GM19468 (cell line): ENCODE results near the gene HDAC8.
"Not testable (repeated sequence)": the region's sequence is repeated elsewhere in the genome, so short reads cannot be mapped to it uniquely, and the experiment has no call there.

Source experiments
- ATAC-seq: cut with Tn5 transposase; IDR thresholded peaks from one replicate; pipeline ENCODE4 v1.9.1; 2021; ENCODE audit warnings: mild to moderate bottlenecking, moderate library complexity, moderate number of reproducible peaks; ENCODE audit not compliant: unreplicated experiment; ENCODE audit errors: extremely low read depth

The HDAC8 gene

DNA sequence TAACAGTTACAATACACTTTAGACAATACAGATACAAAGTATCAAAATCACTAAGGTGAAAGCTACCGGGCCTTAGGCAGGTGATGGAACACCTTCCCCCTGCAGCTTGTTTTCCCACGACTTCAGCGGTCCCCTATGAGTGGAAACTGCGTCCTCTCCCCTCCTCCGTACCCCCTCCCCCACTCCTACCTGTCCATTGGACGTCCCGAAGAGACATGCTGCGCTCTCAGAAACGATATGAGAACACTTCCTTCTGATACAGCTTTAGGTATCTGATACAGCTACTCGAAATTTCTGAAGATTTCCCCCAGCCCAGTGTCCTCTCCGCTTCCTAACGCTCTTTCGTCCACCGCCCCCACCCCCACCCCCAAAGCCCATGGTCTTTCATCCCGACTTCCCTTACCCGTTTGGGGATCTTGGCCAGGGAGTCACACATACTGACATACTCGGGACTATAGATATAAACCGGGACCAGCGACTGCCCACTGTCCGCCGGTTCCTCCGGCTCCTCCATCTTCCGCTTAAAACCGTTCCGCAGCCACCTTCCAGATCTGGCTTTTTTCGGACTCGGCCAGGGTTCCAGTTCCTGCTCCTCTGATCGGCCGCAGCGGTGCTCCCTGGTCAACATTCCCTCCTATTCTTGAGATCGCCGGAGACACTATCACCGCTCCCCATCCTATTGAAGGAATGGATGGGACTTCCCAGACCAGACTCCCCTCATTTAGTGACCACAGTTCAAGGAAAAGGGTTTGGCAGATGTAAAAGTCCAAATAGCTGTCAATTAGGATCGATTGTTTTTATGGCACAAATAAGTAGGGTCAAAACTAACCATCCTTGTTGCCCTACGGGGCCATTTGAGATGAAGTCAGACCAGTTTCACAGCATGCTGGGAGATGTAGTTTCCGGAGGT lies at the start of gene HDAC8:
HDAC8 (minus strand) TSS at position 596 of the 910 bp plus-strand sequence; CDS start at position 514, 82 bp downstream.
- ATAC-seq: peak; percentile 55

DNA sequence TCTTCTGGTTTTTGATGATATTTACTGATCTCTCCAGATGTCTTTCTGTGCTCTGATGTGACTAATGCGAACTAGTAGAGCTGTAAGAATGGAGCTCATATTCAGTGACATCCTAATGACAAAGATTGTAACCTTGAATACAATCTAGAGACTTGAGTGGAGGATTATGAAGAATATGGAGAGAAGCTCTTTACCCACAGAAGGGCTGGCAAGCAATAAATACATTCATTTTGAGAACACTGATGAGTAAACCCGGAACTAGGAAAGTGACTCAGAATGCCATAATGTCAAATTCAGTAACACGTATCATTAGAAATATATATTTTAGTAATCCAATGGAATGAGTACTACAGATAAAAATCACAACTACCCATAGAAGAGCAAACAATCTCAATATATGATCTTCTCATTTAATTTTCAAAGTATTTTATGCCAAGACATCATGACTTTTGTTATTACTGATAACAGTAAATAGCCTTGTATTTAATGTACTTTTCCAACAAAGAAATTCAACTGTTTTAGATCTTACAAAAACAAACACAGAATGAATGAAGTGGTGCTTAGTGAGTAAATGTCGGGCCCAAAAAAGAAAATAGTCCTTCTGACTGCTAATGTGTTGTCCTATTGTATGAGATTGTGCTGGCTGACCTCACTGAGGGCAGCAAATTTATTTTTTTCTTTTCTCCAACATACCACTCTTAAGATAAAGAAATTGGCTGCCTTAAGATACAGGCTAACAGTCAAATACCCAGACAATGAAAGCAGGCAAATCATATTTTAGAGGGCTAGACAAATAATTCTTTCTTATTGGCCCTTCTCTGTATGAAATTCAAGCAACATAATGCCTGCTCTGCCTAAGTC lies 49.2 kb upstream of the HDAC8 start:
- ATAC-seq: peak; percentile 65

DNA sequence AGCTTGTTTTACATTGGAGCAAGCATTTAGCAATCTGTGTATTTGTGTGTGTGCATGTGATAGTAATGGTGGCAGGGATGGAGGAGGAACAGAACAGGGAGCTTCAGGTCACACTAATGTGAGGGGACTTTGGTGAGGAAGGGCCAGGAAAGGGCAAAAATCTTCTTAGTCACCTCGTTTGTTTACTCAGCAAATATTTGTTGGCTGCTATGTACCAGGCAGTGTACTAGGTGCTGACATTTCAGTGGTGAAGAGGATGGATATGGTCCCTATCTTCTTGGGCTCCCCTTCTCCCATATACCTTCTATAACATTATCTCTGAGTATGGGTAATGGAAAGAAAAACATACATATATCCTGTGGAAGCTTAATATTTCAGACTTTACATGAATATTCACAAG lies 48.5 kb upstream of the HDAC8 start:
- ATAC-seq: no peak

DNA sequence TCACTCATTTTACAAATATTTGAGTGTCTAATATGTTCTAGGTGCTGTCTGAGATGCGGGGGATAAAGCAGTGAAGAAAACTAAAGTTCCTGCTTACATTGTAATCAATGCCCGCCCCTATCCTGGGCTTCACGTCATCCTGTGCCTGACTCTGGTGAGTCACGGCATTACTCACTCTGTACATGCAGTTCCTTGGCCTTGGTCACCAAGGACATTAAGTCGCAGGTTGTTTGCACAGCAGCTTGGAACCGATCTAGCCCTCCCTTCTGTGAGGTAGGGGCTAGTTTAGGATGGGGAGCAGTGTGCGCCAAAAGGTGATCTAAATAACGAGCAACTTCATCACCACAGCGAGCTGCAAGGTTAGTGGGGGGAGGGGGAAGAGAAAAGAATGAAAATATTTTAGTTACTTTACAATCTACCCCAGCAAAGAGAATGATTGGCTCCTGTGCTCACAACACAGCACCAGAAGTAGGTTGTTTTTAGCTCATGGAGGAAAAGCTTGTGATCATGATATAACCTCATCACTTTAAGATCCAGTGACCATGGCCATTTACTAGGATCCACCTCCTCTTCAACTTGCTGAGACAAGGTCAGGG lies 48.0 kb upstream of the HDAC8 start:
- no peak for ATAC-seq

DNA sequence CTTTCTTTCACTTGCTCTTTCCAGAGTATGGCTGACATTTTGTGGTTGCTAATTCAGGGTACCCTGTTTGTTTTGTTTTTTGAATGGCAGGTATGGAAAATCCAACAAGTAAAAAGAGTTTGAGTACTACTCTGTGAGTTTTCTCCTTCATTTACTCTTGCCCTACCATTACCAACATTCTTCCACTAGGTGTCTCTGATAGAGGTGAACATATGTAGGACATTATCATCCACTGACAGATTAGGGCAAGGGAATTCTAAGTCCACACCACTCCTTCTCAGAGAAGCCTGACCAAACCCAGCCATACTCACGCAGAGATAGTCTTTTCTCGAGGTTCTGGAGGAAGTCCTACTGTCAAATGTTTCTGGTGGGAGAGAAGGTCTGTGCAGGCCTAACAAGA lies 36.7 kb upstream of the HDAC8 start:
- no peak for ATAC-seq

DNA sequence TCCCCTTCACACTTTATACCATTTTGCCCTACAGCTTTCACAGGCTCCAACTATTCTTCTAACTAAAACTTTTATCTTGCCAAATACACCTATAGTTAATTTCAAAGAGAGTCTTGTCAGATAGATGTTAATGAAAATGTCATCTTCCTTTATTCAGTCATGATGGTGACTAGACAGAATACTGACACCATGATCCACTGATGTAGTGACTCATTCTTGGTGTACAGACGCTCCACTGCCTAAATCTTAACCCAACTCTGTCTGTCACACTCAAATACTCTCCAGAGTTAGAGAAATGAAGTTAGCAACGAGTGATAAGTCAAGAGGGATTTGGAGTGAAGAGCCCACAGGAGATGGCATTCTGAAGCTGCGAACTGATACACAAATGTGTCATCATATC lies 32.1 kb upstream of the HDAC8 start:
- ATAC-seq: no peak

DNA sequence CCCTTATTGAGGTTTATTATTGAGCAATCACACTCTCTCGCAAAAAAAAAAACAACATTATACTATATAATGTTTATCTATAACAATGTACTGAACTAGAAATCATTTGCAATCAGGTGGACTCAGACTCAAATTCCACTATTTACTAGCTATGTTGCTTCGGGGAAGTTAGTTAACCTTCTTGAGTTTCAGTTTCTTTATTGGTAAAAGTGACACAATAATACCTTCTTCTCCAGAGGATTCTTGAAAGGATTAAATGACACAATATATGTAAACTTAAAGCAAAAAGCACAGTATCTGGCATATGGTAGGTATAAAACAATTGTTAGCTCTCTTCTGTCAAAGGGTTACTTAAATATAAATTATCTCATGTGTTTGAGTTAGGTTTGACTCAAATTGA lies 31.5 kb upstream of the HDAC8 start:
- no peak for ATAC-seq

DNA sequence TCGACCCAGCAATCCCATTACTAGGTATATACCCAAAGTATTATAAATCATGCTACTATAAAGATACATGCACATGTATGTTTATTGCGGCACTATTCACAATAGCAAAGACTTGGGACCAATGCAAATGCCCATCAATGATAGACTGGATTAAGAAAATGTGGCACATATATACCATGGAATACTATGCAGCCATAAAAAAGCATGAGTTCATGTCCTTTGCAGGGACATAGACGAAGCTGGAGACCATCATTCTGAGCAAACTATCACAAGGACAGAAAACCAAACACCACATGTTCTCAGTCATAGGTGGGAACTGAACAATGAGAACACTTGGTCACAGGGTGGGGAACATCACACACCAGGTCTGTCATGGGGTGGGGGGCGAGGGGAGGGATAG lies 18.4 kb upstream of the HDAC8 start:
- ATAC-seq: not testable (repeated sequence)

DNA sequence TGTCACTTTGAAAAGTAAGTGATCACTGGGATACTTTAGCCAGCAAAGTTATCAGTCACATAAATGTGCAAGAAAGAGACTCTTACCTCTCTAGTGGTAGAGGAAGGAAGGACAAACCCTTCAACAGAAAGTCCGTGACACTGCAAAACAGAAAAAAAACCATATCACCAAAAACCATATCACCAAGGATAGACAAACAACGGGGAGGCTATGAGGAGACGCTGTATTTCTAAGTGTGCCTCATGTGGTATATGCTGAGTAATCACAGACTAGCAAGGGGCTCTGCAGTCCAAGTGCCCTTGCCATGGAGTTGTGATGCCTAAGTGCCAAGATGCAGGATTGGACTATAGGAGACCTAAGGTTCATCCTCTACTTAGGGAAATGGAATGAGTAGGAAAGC lies 11.5 kb upstream of the HDAC8 start:
- ATAC-seq: no peak

DNA sequence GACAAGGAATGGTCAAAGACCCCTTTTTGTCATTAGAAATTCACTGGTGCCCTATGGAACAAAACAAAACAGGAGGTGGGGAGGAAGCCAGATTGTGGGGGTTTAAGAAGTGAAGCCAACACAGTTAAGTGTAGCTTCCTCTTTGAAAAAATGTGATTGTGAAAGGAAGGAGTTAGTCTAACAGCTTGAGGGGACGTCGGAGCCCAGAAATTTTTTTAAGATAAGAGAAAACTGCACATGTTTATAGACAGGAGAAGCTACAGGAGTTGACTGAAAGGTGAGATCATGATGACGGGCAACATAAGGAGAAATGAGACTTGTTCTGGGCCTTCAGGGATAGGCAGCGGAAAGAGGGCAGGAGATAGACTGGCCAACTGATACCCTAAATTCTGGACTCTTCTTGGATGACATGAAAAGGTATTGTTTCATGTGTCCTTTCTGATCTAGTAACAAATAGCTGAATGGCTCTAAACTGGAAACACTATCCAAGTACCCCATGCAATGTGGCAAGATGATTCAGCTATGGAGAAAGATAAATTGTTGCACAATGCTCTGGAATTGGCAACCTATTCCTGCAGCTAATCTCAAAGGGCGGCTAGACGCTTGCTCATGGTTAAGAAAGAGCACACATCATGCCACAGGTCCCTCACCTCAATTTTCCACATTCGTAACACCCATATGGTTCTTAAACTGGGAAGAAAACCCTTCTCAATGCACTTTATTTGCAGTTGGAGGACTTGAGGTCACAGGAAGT lies 3.7 kb upstream of the HDAC8 start:
- no peak for ATAC-seq

DNA sequence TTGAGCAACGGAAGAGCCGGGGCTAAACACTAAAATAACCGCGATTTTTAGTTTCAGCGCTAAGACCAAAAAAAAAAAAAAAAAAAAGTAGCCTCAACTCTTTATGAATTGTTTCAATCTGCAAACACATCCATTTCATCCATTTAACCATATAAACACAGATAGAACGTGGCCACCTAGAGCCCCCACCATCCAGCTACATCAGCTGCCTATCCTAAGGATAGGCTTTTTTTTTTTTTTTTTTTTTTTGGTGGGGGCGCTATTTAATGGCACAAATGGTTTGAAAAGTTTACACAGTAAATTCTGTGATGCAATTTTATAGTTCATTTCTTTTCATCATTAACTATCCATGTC lies 492 bp upstream of the HDAC8 start:
- ATAC-seq: no peak

DNA sequence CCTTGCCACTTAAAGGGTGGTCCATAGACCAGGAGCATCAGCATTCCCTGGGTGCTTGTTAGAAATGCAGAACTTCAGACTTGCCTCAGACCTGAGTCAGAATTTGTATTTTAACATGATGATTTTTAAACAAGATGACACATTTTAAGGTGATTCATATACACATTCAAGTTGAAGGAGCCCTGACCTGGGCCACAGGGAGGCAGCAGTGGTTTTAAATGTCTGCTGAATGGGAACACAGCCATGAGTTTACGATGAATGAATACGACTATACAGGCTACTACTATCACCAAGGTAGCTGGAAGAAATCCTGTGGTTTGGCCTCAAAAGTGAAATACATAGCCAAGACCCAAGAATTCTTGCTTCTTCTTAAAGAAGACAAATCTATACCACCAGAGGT lies 2.9 kb downstream of the HDAC8 start:
- no peak for ATAC-seq

DNA sequence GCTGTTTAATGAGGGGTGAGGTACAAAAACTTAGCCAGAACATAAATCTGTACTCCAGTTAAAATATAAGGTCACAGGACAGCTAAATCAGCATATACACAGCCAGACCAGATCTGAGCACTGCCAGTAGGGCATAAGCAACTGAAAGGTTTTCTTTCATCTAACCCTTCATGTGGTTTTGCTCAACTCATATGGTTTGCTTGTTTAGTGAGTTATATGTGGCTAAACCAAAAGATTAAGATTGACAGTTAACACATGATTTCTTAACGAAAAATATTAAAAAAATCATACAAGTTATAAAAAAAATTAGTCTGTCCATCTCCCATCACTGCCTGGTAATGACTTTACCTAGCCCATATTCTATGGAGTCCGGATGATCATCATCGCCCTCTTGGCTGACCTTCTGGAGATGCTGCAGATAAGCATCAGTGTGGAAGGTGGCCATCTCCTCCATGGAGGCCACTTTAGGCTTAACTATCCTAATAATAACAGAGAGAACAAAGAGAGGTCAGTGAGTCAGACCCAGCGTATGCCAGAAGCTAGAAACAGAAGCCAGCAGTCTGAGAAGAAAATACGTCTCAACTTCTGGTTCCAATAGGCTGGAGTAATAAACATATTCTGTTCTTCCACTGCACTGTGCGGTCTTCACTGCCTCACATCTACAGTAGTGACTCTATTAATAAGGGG lies 4.1 kb downstream of the HDAC8 start:
- no peak for ATAC-seq

DNA sequence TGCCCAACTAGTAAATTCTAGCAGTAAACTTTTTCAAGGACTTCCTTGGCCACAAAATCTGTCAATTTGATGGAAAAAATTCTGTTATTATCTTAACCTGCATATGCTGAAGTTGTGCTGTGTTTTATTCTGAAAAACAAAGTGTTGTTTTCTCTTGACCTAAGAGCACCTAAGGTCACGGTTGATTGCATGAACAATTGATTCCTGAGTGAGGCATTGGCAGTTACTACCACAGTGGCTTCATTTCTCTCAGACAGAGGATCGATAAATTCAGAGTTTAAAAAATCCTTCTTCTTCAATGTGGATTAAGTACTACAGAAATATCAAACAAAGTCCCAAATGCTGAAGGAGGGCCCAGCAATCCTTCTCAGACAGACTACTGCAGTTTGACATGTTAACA lies 6.2 kb downstream of the HDAC8 start:
- ATAC-seq: no peak

DNA sequence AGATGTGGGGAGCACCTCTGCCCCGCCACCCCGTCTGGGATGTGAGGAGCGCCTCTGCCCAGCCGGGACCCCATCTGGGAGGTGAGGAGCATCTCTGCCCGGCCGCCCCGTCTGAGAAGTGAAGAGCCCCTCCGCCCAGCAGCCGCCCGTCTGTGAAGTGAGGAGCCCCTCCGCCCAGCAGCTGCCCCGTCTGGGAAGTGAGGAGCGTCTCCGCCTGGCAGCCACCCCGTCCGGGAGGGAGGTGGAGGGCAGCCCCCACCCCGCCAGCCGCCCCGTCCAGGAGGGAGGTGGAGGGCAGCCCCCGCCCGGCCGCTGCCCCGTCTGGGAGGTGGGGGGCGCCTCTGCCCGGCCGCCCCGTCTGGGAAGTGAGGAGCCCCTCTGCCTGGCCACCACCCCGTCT lies 13.0 kb downstream of the HDAC8 start:
- not testable (repeated sequence) for ATAC-seq

DNA sequence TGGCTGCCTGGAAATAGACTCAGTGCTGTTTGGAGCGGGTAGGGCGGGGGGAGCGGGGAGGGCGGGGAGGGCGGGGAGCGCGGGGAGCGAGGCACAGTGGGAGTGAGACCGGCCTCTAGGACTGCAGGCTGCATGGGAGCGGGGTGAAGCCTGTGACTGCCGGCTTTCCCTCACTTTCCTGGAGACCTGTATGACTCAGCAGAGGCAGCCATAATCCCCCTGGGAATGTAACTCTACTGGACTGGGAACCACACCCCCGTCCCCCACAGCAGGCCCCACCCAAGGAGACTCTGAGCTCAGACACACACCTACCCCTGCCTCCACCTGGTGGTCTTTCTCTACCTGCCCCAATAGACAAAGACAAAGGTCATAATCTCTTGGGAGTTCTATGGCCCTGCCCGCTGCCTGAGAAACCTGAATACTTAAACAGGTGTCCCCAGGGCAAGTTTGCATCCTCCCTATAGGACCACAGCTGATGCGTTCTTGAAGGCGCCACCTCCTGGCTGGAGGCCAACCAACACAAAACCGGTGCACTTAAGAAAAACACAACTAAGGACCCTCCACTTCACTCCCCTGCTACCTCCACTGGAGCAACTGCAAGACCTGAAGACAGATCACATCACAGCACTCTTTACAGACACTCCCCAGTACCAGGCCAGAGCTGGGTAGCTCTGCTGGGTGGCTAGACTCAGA lies 18.0 kb downstream of the HDAC8 start:
- ATAC-seq: no peak

DNA sequence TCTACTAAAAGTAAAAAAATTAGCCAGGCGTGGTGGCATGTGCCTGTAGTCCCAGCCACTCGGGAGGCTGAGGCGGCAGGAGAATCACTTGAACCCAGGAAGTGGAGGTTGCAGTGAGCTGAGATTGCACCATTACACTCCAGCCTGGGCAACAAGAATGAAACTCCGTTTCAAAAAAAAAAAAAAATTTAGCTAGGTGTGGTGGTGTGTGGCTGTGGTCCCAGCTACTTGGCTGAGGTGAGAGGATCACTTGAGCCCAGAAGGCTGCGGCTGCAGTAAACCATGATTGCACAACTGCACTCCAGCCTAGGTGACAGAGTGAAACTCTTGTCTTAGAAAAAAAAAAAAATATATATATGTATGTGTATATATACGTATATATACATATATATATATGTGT lies 20.2 kb downstream of the HDAC8 start:
- ATAC-seq: not testable (repeated sequence)

DNA sequence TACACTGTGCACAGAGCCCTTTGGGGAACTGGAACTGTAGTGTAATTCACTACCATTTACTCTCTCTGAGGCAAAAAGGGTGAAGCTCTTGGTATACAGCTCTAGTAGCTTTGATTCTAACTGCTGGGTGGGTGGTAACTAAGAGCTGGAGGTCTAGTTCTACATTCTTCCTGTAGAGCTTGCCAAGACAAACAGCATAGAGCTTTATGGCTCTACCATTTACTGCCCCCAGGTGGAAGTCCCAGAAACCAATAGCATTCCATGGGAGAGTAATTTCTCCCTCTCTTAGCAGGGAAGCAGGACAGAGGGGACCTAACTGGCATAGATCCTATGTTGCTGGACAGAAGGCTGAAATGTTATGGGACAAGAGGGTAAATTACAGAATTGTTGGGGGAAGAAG lies 26.7 kb downstream of the HDAC8 start:
- ATAC-seq: no peak

DNA sequence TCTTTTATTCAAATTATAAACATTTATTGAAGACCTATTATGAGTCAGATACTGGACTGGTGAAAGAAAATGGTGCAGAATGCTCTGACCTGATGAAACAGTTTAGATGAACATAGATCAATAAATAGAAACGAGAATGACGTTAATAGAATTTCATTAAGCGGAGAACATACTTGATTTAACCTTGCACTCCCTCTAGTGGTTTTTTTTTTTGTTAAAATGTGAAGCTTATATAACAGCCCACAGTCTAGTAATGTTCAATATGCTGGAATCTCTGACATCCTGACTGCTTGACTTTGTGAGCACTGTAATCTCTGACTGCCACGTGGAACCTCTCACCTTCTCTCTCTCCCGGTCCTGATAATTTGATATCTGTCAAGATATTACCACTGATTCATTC lies 32.3 kb downstream of the HDAC8 start:
- no peak for ATAC-seq
